Measurements from ENCODE around the gene ANXA8L1. TPM values are rescaled to one million over a fixed set of nuclear protein-coding genes. Genes with fewer than 3 reads are reported as not detected.
"Not testable (repeated sequence)": the region's sequence is repeated elsewhere in the genome, so short reads cannot be mapped to it uniquely, and the experiment has no call there.

Gene ANXA8L1
- total RNA-seq, 1 donor from 2014 or later: not detected

DNA sequence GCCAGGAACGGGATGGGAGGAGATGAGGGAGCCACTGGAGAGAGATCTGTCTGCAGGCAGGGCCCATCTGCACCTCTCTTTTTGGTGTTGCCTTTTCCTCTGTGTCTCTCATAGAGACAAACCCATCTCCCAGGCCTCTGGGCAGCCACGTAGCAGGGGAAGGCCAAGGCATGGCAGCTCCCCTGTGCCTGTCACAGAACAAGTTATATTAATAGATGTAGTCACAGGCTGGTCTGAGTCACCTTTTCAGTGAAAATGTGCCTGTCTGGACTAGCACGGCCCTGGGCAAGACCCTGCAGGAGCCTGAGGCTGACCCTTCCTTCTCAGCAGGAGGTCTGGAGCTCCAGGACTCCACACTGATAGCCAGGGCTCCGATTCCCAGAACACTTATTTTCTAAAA lies 2.1 kb downstream of the ANXA8L1 start:
- H3K27me3 Mint-ChIP-seq (ENCODE audit: low read depth); DNase-seq (ENCODE audit: low spot score); H3K9me3 Mint-ChIP-seq; H3K36me3 Mint-ChIP-seq (ENCODE audit: low read depth); H3K4me3 Mint-ChIP-seq (ENCODE audit: low read depth); H3K4me1 Mint-ChIP-seq (ENCODE audit: low read depth); H3K27ac Mint-ChIP-seq; intact Hi-C loops (cut with micrococcal nuclease): not testable (repeated sequence)

DNA sequence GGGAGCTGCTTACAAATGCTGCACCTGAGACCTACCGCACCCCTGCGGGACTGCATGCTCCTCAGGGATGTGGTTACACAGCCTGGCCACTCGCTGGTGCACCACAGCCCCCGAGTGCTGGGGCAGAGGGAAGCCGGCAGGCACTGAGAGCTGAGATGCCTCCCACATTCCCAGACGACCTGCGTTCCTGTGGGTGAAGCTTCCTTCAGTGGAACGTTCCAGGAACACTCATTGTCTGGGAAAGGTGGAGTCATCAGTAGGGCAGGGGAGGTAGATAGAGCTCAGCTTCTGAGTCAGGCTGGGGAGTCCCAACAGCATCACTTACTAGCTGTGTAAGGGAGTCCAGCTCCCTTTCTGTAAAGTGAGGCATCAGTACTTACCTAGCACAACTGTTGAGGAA lies 2.5 kb downstream of the ANXA8L1 start:
- H3K36me3 Mint-ChIP-seq (ENCODE audit: low read depth); H3K27ac Mint-ChIP-seq; DNase-seq (ENCODE audit: low spot score); H3K4me3 Mint-ChIP-seq (ENCODE audit: low read depth); H3K9me3 Mint-ChIP-seq; intact Hi-C loops (cut with micrococcal nuclease); H3K27me3 Mint-ChIP-seq (ENCODE audit: low read depth); H3K4me1 Mint-ChIP-seq (ENCODE audit: low read depth): not testable (repeated sequence)

DNA sequence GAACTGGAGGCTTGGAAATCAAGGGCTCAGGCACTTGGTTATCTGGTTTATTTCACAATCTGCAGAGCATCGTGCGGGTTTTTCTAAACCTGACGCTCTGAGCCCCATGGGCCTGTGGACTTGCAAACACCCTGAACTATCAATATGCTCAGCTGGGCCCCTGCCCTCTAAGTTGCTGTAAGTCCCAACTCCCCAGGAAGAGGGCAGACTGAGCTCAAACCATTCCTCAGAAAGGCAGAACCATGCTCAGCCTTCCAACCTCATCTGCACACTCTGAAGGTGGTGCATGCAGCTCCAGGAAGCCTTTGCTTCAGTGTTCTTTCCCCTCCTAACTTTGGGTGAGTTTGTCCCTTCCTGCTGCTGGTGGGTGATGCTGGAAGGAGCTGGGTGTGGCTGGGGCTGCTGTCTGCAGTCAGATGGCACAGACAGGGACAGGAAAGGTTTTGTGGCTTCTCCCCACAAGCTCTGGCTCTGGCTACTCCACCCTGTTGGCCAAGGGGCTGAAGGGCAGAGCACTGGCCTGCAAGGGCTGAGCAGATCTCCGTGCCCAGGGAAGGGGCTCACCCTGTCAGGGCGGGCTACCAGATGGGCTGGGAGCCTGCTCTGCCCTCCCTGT lies 3.8 kb downstream of the ANXA8L1 start:
- intact Hi-C loops (cut with micrococcal nuclease); H3K4me3 Mint-ChIP-seq (ENCODE audit: low read depth); H3K27me3 Mint-ChIP-seq (ENCODE audit: low read depth); H3K4me1 Mint-ChIP-seq (ENCODE audit: low read depth); H3K36me3 Mint-ChIP-seq (ENCODE audit: low read depth); H3K9me3 Mint-ChIP-seq; DNase-seq (ENCODE audit: low spot score); H3K27ac Mint-ChIP-seq: not testable (repeated sequence)

DNA sequence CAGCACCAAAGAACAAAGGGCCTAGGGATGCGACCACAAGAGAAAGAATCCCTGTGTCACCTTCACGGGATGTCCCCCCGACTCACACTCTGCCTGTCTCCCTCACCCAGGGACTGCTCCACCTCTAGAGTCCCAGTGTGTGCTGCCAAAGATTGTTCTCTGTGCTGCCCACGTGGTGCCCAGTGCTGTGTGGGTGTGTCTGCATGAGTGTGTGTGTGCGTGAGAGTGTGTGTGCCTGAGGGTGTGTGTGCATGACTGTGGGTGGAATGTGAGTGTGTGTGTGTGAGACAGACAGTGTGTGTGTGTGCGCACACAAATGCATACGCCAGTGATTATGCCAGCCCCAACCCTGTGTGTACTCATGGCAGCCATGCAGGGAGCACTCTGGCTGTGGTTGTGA lies 10.3 kb downstream of the ANXA8L1 start:
- H3K4me1 Mint-ChIP-seq (ENCODE audit: low read depth); H3K4me3 Mint-ChIP-seq (ENCODE audit: low read depth); DNase-seq (ENCODE audit: low spot score); H3K36me3 Mint-ChIP-seq (ENCODE audit: low read depth); H3K27me3 Mint-ChIP-seq (ENCODE audit: low read depth); intact Hi-C loops (cut with micrococcal nuclease); H3K9me3 Mint-ChIP-seq; H3K27ac Mint-ChIP-seq: not testable (repeated sequence)

DNA sequence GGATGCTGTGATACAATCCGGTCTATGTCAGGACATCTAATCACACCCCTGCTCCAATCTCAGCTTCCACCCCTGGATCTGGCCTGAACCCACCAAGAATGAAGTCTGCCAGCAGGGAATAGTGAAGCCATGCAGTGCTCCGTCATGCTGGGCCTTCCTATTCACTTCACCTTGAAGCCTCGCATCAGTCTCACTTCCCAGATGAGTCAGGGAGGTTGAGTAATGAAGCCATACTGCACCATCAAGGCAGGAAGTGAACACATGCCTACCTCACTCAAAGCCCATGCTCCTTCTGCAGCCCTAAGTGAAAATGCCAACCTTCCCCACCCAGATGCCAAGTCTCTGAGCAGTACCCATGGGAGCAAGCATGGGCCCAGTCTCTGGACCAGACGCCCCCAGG lies 11.1 kb downstream of the ANXA8L1 start:
- intact Hi-C loops (cut with micrococcal nuclease); H3K27me3 Mint-ChIP-seq (ENCODE audit: low read depth): not testable (repeated sequence)

DNA sequence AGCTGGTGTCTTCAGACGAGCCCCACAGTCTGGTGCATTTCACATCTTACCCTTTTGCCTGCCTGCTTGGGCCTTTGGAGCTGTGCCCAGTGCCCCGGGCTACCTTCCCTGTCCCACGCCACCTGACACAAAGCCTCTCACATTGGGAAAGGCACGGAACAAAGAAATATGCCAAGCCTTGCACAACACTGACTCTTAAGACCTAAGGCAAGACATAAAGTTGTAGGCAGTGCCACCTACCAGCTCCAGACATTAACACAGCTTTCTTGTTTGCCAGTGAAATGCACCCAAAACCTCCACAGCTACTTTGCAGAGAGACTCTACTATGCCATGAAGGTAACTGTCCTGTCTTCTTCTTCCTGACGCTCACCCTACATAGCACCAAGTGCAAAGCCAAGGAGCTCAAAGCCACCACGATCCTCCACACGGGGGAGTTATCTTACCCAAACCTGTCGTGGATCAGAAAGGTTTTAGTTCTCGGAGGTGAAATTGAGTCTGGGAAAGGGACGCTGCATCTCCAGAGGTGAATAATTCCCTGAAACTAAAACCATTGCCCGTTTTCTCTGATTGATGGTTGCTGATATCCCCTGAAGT lies 11.8 kb downstream of the ANXA8L1 start:
- H3K4me1 Mint-ChIP-seq (ENCODE audit: low read depth); H3K27ac Mint-ChIP-seq; H3K9me3 Mint-ChIP-seq; H3K4me3 Mint-ChIP-seq (ENCODE audit: low read depth); intact Hi-C loops (cut with micrococcal nuclease); H3K36me3 Mint-ChIP-seq (ENCODE audit: low read depth); DNase-seq (ENCODE audit: low spot score); H3K27me3 Mint-ChIP-seq (ENCODE audit: low read depth): not testable (repeated sequence)

More for the DNA sequence above, 11.1 kb downstream of the ANXA8L1 start:
- H3K4me3 Mint-ChIP-seq (ENCODE audit: low read depth); H3K9me3 Mint-ChIP-seq; H3K4me1 Mint-ChIP-seq (ENCODE audit: low read depth); H3K36me3 Mint-ChIP-seq (ENCODE audit: low read depth); DNase-seq (ENCODE audit: low spot score); H3K27ac Mint-ChIP-seq: not testable (repeated sequence)

DNA sequence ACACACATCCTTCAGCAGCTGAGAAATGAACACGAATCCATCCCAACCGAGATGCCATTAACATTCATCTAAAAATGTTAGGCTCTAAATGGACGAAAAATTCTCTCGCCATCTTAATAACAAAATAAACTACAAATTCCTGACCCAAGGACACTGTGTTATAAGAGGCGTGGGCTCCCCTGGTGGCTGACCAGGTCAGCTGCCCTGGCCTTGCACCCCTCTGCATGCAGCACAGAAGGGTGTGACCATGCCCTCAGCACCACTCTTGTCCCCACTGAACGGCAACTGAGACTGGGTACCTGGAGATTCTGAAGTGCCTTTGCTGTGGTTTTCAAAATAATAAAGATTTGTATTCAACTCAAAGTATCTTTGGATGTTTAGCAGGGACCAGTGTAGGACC lies 15.8 kb downstream of the ANXA8L1 start:
- H3K27ac Mint-ChIP-seq; H3K9me3 Mint-ChIP-seq; DNase-seq (ENCODE audit: low spot score); H3K36me3 Mint-ChIP-seq (ENCODE audit: low read depth); H3K27me3 Mint-ChIP-seq (ENCODE audit: low read depth); H3K4me3 Mint-ChIP-seq (ENCODE audit: low read depth); H3K4me1 Mint-ChIP-seq (ENCODE audit: low read depth); intact Hi-C loops (cut with micrococcal nuclease): not testable (repeated sequence)

DNA sequence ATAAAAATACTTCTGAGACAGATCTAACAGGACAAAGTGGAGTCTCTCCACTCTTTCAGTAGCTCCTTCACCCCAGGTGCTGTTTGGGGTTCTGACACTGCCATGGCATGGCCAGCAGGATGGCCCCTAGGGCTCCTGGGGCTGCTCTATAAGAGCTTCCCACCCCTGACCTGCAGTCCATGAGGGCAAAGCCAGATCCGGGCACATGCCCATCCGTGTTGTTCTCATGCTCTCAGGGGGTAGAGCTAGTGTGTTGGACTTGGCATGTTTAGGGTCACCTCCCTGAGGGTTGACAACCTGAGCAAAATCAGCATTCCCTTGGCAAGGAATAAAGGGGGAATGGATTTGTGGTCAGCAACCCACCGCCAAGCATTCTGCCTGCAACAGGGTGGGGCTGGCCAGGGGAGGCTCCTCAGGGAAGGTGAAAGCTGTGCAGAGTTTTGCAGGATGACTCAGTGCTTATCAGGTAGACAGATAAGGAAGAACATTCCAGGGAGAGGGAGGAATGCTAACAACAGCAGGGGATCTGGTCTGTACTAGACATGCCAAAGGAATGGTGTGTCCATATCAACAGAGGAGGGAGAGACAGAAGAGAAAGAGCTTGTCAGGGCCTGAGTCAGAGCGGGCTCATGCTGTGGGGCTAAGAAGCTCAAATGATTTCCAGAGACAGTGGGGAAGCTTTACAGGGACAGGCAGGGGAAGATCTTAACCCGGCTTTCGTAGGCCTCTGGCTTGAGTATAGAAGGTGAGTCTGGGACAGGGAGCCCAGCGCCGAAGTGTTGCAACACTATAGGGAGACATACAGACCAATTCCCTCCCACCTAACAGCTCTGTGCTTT lies 21.1 kb downstream of the ANXA8L1 start:
- H3K4me3 Mint-ChIP-seq (ENCODE audit: low read depth); H3K27ac Mint-ChIP-seq; H3K27me3 Mint-ChIP-seq (ENCODE audit: low read depth); DNase-seq (ENCODE audit: low spot score); H3K4me1 Mint-ChIP-seq (ENCODE audit: low read depth); H3K36me3 Mint-ChIP-seq (ENCODE audit: low read depth); H3K9me3 Mint-ChIP-seq; intact Hi-C loops (cut with micrococcal nuclease): not testable (repeated sequence)

DNA sequence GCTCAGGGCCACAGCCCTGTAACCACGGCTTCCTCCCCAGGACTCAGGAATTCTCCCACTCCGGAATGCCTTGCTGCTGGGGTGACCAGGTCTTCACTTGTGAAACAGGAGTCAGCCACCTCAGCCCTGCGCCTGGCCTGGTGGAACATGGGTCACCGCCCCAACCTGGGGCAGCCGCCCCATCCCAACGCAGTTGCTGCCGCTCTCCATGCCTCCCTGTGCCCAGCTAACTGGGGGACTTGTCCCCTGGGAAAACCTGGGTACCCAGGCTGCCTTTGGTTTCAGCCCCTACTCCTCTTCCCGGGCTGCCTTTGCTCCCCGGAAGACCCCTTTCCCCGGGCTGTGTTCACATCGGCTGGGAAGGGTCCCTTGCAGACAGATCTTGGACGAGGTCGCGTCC lies 22.2 kb downstream of the ANXA8L1 start:
- H3K4me3 Mint-ChIP-seq (ENCODE audit: low read depth); H3K9me3 Mint-ChIP-seq; H3K36me3 Mint-ChIP-seq (ENCODE audit: low read depth); H3K4me1 Mint-ChIP-seq (ENCODE audit: low read depth); intact Hi-C loops (cut with micrococcal nuclease); H3K27me3 Mint-ChIP-seq (ENCODE audit: low read depth); DNase-seq (ENCODE audit: low spot score); H3K27ac Mint-ChIP-seq: not testable (repeated sequence)

DNA sequence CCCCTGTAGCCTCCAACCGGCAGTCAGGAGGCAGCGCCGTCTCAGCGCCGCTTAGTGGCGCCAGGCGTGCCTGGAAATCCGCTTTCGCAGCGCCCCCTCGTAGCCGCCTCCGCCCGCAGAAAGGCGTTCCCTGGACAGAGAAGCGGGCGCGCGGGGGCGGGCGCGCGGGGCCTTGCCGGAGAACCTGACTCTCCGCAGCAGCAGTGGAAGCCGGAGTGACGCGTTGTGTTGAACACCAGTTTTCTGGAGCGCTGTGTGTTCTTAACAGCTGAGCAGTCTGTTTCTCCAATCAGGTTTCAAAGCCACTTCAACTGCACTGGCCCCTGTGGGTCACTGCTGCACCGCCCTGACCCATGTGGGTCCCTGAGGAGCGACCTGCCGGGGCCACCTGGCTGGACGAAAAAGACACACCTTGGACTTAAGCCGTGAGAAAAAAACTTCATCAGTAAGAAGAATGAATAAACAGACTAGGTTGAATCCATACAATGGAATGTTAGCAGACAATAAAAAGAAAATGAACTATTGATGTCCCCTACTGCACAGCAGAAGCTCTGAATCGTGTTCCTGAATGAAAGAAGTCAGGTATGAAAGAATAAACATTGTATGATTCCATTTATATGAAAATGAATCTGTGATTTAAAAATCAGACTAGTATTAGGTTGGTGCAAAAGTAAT lies 22.8 kb downstream of the ANXA8L1 start:
- H3K27me3 Mint-ChIP-seq (ENCODE audit: low read depth); H3K27ac Mint-ChIP-seq; DNase-seq (ENCODE audit: low spot score); H3K4me3 Mint-ChIP-seq (ENCODE audit: low read depth); H3K9me3 Mint-ChIP-seq; H3K36me3 Mint-ChIP-seq (ENCODE audit: low read depth); intact Hi-C loops (cut with micrococcal nuclease); H3K4me1 Mint-ChIP-seq (ENCODE audit: low read depth): not testable (repeated sequence)

DNA sequence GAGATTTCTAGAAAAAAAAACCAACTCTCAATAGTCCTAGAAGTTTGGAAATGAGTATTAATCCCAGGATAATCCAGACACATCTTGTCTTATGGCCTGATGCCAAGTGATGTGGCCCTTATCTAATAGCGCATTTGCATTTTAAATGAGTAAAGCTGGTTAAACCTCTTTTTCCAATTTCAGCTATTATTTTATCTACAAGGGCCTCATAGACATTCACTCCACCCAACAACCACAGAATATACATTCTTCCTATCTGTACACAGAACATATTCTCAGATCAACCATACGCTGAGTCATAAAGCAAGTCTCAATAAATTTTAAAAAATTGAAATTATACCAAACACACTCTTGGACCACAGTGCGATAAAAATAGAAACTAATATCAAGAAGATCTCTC lies 34.0 kb downstream of the ANXA8L1 start:
- H3K9me3 Mint-ChIP-seq; intact Hi-C loops (cut with micrococcal nuclease); H3K27ac Mint-ChIP-seq; H3K27me3 Mint-ChIP-seq (ENCODE audit: low read depth); H3K4me1 Mint-ChIP-seq (ENCODE audit: low read depth); H3K36me3 Mint-ChIP-seq (ENCODE audit: low read depth); H3K4me3 Mint-ChIP-seq (ENCODE audit: low read depth); DNase-seq (ENCODE audit: low spot score): not testable (repeated sequence)

DNA sequence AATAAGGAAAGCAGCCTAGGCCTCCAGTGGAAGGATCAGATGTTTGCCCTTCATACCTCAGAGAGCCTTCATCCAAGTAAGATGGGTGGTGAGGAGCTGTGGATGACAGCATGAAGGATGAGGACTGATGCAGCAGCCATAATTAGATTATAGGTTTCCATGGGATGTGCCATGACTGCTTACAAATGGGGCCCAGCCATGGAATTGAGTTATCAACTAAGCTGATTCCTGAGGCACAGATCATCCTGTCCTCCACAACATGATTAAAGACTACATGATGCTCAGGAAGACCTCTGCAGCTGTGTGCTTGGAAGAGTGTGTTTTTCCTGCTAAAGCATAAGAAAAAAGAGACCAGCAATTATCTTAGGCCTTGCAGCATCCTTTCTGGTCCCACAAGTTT lies 35.5 kb downstream of the ANXA8L1 start:
- DNase-seq (ENCODE audit: low spot score); intact Hi-C loops (cut with micrococcal nuclease); H3K27me3 Mint-ChIP-seq (ENCODE audit: low read depth); H3K4me1 Mint-ChIP-seq (ENCODE audit: low read depth); H3K4me3 Mint-ChIP-seq (ENCODE audit: low read depth); H3K36me3 Mint-ChIP-seq (ENCODE audit: low read depth); H3K9me3 Mint-ChIP-seq; H3K27ac Mint-ChIP-seq: not testable (repeated sequence)

DNA sequence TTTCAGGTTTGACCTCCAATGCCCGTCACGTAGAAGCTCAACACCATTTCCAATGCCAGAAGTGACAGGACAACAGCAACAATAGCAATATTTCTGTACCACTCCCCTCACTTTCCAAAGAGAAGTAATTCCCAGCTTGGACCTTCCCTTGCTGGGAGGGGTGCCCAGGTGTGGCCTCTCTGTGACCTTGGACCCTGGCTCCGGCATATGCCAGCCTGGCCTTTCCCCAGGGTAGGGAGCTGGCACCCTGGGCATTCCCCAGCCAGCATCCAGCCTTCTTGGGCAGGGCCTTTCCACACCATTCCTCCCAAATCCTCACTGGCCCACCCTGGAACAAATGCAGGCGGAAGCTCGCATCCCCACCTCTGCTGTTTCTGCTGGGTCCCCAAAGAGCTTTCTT lies 37.1 kb downstream of the ANXA8L1 start:
- H3K36me3 Mint-ChIP-seq (ENCODE audit: low read depth); H3K27me3 Mint-ChIP-seq (ENCODE audit: low read depth); DNase-seq (ENCODE audit: low spot score); H3K27ac Mint-ChIP-seq; H3K4me1 Mint-ChIP-seq (ENCODE audit: low read depth); H3K9me3 Mint-ChIP-seq; intact Hi-C loops (cut with micrococcal nuclease); H3K4me3 Mint-ChIP-seq (ENCODE audit: low read depth): not testable (repeated sequence)
